HG02642 (cell line): ENCODE data around the gene STARD13.

ENCODE experiments used
- ATAC-seq: cut with Tn5 transposase; IDR thresholded peaks from one replicate; pipeline ENCODE4 v1.9.1; 2021; ENCODE audit warnings: mild to moderate bottlenecking; ENCODE audit not compliant: unreplicated experiment, poor library complexity

Gene STARD13

GRCh38 chr13:33076001-33076992, 209.3 kb downstream of the STARD13 start:
- no peak for ATAC-seq

GRCh38 chr13:33073338-33073737, 212.2 kb downstream of the STARD13 start:
- no peak for ATAC-seq

GRCh38 chr13:33072759-33073158, 212.8 kb downstream of the STARD13 start:
- ATAC-seq, result no peak

GRCh38 chr13:33072282-33072681, 213.3 kb downstream of the STARD13 start:
- ATAC-seq, result no peak

- no peak for ATAC-seq
Measured at GRCh38 chr13:33070713-33071112, 214.8 kb downstream of the STARD13 start.

- ATAC-seq, result no peak
Measured at GRCh38 chr13:33069365-33069764, 216.2 kb downstream of the STARD13 start.

GRCh38 chr13:33066329-33066728, 219.2 kb downstream of the STARD13 start:
- ATAC-seq, result no peak

- no peak for ATAC-seq
Measured at GRCh38 chr13:33060815-33061214, 224.7 kb downstream of the STARD13 start.

- no peak for ATAC-seq
Measured at GRCh38 chr13:33058776-33059327, 226.7 kb downstream of the STARD13 start.

- no peak for ATAC-seq
Measured at GRCh38 chr13:33057019-33057780, 228.4 kb downstream of the STARD13 start.

- ATAC-seq, result no peak
Measured at GRCh38 chr13:33053397-33054066, 232.0 kb downstream of the STARD13 start.
